VCaP (cell line): ENCODE results near the gene GPM6B.
A peak's percentile ranks its signal among the peaks of the same experiment; 100 is the strongest.
"Not testable (repeated sequence)": the region's sequence is repeated elsewhere in the genome, so short reads cannot be mapped to it uniquely, and the experiment has no call there.

Experiments
- H3K27ac ChIP-seq: fragments of 450-650 bp; 2 replicates; pipeline ENCODE4 v1.5.1; 2017
- TF ChIP-seq, protein P1 (sequence below): fragments of 450-650 bp; conservative IDR thresholded peaks from 2 replicates; pipeline ENCODE4 v1.5.1; 2017; ENCODE audit warnings: mild to moderate bottlenecking, moderate library complexity

GPM6B gene

DNA sequence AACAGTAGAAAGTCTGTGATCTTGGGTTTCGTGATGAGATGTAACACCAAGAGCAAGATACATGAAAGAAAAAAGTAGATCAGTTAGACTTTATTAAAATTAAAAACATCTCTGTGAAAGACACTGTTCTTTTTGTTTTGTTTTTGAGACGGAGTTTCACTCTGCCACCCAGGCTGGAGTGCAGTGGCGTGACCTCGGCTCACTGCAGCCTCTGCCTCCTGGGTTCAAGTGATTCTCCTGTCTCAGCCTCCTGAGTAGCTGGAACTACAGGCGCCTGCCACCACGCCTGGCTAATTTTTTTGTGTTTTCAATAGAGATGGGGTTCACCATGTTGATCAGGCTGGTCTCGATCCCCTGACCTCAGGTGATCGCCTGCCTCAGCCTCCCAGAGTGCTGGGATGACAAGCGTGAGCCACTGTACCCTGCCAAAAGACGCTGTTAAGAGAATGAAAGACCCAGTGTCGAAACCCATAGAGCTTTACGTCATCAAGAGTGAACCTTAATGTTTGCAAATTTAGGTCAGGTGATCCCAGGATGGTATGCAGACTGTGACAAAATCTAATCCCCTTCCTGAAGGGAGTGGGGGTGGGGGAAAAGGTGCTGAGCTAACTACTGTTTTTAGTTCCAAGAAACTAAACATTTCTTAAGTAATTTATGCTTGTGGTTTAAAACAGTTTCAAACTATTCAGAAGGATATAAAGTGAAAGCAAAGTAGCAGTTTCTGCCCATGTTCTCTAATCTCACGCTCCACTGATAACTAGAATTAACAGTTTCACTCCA lies 74.3 kb downstream of the GPM6B start:
- TF ChIP-seq, protein P1, sequence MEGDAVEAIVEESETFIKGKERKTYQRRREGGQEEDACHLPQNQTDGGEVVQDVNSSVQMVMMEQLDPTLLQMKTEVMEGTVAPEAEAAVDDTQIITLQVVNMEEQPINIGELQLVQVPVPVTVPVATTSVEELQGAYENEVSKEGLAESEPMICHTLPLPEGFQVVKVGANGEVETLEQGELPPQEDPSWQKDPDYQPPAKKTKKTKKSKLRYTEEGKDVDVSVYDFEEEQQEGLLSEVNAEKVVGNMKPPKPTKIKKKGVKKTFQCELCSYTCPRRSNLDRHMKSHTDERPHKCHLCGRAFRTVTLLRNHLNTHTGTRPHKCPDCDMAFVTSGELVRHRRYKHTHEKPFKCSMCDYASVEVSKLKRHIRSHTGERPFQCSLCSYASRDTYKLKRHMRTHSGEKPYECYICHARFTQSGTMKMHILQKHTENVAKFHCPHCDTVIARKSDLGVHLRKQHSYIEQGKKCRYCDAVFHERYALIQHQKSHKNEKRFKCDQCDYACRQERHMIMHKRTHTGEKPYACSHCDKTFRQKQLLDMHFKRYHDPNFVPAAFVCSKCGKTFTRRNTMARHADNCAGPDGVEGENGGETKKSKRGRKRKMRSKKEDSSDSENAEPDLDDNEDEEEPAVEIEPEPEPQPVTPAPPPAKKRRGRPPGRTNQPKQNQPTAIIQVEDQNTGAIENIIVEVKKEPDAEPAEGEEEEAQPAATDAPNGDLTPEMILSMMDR = no peak
- no peak overlapping the region for H3K27ac ChIP-seq

DNA sequence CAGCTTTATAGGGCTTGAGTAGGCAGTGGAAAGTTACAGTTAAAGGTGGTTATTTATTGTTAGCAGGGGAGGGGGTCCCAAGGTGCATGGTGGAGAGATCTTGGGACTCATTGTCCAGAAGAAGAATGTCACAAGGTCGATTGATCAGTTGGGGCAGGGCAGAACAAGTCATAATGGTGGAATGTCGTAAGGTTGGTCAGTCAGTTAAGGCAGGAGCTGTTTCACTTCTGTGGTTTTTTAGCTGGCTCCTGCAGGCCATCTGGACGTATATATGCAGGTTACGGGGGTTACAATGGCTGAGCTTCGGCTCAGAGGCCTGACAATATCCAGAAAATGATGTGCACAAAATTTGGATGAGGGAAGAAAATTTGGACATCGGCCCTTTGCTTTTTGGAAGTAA lies 75.2 kb downstream of the GPM6B start:
- TF ChIP-seq, protein P1 = no peak
- no peak overlapping the region for H3K27ac ChIP-seq

DNA sequence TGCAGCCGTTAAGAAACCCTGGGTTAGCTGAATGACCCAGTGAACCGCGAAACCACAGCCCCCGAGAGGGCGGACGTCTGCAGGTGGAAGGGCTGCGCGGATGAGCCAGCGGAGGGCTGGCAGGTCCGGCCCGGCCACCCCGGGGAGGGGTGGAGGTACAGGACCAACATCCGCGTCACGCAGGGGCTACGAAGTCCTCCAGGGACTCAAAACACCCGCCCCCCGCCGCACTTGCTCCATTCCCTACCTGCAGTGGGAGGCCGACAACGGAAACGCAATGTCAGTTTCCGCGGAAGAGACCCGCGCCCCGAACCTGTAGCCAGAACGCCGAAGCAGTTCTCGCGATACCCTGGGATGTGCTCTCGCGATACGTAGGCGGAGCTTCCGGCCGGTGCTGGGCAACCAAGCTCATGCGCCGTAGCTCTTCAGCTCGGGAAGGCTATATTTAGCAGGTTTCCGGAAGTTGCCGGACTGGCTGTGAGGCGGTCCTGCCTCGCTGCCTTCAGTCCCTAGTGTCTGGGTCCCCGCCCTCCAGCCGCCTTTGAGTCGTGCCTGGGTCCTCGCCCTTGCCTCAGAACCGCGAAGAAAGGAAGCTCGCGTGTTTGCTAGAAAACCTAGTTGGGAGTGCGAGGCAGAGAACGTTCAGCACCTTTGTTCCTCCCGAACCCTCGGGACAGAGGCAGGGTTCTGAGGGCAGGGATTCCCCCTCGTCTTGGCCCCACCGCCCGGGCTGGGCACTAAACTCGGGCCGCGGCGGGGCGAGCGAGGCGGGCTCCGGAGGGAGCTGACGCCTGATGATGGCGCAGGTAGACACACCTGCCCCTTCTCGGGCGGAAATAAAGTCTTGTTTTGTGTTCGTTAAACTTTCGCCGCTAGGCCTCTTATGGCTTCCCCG lies 82.4 kb downstream of the GPM6B start, which contains the start of the genes OFD1 and TRAPPC2:
TSS of gene OFD1 (plus strand) at position 471 of the 895 bp plus-strand sequence. CDS start at position 795, 324 bp downstream.
TSS of gene TRAPPC2 (minus strand) at position 343 of the 895 bp plus-strand sequence. CDS start 14,657 bp downstream, outside the sequence.
- TF ChIP-seq, protein P1 = no peak
- peak within 1 kb of the TSS; percentile 91 for H3K27ac ChIP-seq

- H3K27ac ChIP-seq = peak overlapping the region; percentile 91
- TF ChIP-seq, protein P1 = no peak
Measured at GRCh38 chrX:13733506-13733905, 83.4 kb downstream of the GPM6B start.

GRCh38 chrX:13732246-13733067 lies 84.4 kb downstream of the GPM6B start:
- no peak overlapping the region for H3K27ac ChIP-seq
- TF ChIP-seq, protein P1 = no peak

GRCh38 chrX:13730523-13730922 lies 86.4 kb downstream of the GPM6B start:
- not testable (repeated sequence) for H3K27ac ChIP-seq

GRCh38 chrX:13726583-13726982 lies 90.3 kb downstream of the GPM6B start:
- not testable (repeated sequence) for H3K27ac ChIP-seq

DNA sequence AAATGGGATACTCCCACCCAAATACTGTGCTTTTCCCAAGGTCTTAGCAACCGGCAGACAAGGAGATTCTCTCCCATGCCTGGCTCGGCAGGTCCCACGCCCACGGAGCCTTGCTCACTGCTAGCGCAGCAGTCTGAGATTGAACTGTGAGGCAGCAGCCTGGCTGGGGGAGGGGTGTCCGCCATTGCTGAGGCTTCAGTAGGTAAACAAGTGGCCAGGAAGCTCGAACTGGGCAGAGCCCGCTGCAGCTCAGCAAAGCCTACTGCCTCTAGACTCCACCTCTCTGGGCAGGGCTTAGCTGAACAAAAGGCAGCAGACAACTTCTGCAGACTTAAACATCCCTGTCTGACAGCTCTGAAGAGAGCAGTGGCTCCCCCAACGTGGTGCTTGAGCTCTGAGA lies 92.0 kb downstream of the GPM6B start:
- not testable (repeated sequence) for H3K27ac ChIP-seq
